GM10266 (cell line): Measurements from ENCODE around the gene FSTL4.

Experiments
- DNase-seq: peaks from one replicate; pipeline ENCODE4 v3.0.0; 2012; ENCODE audit errors: extremely low spot score
- CTCF ChIP-seq: IDR thresholded peaks from 2 replicates; pipeline ENCODE4 v1.5.1; 2012; ENCODE audit warnings: mild to moderate bottlenecking, low read depth; ENCODE audit not compliant: control insufficient read depth, insufficient read depth; ENCODE audit errors: missing control alignments

FSTL4 gene

GRCh38 chr5:133203317-133204305 is 408.7 kb downstream of the FSTL4 start:
- no peak for DNase-seq
- TF ChIP-seq CTCF: no peak

- no peak for TF ChIP-seq CTCF
- no peak for DNase-seq
These were observed 410.2 kb downstream of the FSTL4 start for GRCh38 chr5:133202066-133202665.

- no peak for DNase-seq
- TF ChIP-seq CTCF: no peak
These were observed 411.0 kb downstream of the FSTL4 start for GRCh38 chr5:133201310-133201709.

GRCh38 chr5:133200256-133200655 is 412.1 kb downstream of the FSTL4 start:
- no peak for TF ChIP-seq CTCF
- DNase-seq: no peak

GRCh38 chr5:133199417-133200178 is 412.7 kb downstream of the FSTL4 start:
- TF ChIP-seq CTCF: no peak

GRCh38 chr5:133198511-133198910 is 413.8 kb downstream of the FSTL4 start:
- no peak for DNase-seq
- TF ChIP-seq CTCF: no peak

More at GRCh38 chr5:133199417-133200178, 412.7 kb downstream of the FSTL4 start:
- no peak for DNase-seq
